ENCODE measurements around the gene TCEA2.

Gene TCEA2

GRCh38 chr20:64062596-64063388 lies at the start of gene TCEA2:
Gene TCEA2, plus strand, starts transcription at chr20:64063198. Its CDS starts 115 bp downstream, at chr20:64063313.
- DNase-seq (ENCODE audit: low read depth in 2 of 2): peak; percentile 94 to 95

GRCh38 chr20:64015635-64016034 lies 47.4 kb upstream of the TCEA2 start:
- no peak for DNase-seq (ENCODE audit: low read depth in 2 of 2)

GRCh38 chr20:64021124-64021975 lies 41.6 kb upstream of the TCEA2 start:
- no peak for DNase-seq (ENCODE audit: low read depth in 2 of 2)

- DNase-seq (ENCODE audit: low read depth in 2 of 2): no peak
Measured at GRCh38 chr20:64022671-64023360, 40.2 kb upstream of the TCEA2 start.

GRCh38 chr20:64023361-64024140 lies 39.4 kb upstream of the TCEA2 start:
- no peak for DNase-seq (ENCODE audit: low read depth in 2 of 2)

- DNase-seq (ENCODE audit: low read depth in 2 of 2): no peak
Measured at GRCh38 chr20:64024141-64024990, 38.6 kb upstream of the TCEA2 start.

- DNase-seq (ENCODE audit: low read depth in 2 of 2): no peak
Measured at GRCh38 chr20:64025101-64025825, 37.7 kb upstream of the TCEA2 start.

- no peak for DNase-seq (ENCODE audit: low read depth in 2 of 2)
Measured at GRCh38 chr20:64025826-64026412, 37.1 kb upstream of the TCEA2 start.

GRCh38 chr20:64027981-64028685 lies 34.9 kb upstream of the TCEA2 start:
- no peak for DNase-seq (ENCODE audit: low read depth in 2 of 2)

- DNase-seq (ENCODE audit: low read depth in 2 of 2): no peak
Measured at GRCh38 chr20:64029293-64030117, 33.5 kb upstream of the TCEA2 start.

- DNase-seq (ENCODE audit: low read depth in 2 of 2): no peak
Measured at GRCh38 chr20:64030371-64031134, 32.4 kb upstream of the TCEA2 start.

- DNase-seq (ENCODE audit: low read depth in 2 of 2): no peak
Measured at GRCh38 chr20:64031822-64032314, 31.1 kb upstream of the TCEA2 start.

GRCh38 chr20:64032706-64033624 lies 30.0 kb upstream of the TCEA2 start:
- no peak for DNase-seq (ENCODE audit: low read depth in 2 of 2)

GRCh38 chr20:64033981-64034493 lies 29.0 kb upstream of the TCEA2 start:
- no peak for DNase-seq (ENCODE audit: low read depth in 2 of 2)

- no peak for DNase-seq (ENCODE audit: low read depth in 2 of 2)
Measured at GRCh38 chr20:64035066-64035932, 27.7 kb upstream of the TCEA2 start.
